Effector CD8-positive, alpha-beta T cell (primary cell): ENCODE data around the gene FTO.

ENCODE experiments used
- DNase-seq: peaks from one replicate; lab custom pipeline; 2025; lab: John Stamatoyannopoulos, UW

Gene FTO

GRCh38 chr16:53755026-53755910 lies 51.3 kb downstream of the FTO start:
- no peak for DNase-seq

- DNase-seq: no peak
These were observed 52.5 kb downstream of the FTO start for GRCh38 chr16:53756275-53756996.

- no peak for DNase-seq
These were observed 54.1 kb downstream of the FTO start for GRCh38 chr16:53757971-53758609.

DNA sequence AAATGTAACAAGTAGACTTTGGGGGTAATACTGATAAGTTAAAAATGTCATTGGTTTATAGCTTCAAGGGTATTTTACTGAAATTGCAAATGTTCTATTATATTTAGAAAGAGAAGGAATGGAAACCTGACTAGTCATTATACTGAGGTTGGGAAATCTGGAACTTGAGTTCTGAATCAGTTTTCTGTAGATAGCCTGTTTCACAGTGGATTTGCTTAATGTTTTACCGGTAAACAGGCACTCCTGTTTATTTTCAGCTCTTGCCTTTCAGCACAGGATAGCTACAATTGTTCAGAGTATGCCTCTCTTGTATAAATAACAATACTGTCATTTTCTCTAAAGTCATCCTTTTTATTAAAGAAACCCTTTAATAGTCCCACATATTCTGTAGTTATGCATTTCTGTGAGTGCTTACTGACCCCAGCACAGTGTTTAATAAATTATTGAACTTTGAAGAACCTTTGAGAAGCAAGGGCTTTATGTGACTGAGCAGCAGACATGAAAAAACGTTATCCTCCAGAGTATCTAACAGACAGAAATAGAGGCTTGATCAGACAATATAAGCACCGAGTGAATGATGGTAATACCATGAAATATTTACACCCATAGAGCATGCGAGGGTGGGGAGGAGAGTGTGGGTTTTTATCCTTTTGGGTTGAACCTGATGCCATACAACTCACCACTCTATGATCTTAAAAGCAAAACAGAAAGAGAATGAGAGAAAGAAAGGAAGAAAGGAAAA lies 58.2 kb downstream of the FTO start:
- no peak for DNase-seq

- no peak for DNase-seq
These were observed 62.5 kb downstream of the FTO start for GRCh38 chr16:53766304-53767016.

GRCh38 chr16:53768167-53768566 lies 64.2 kb downstream of the FTO start:
- DNase-seq: no peak

DNA sequence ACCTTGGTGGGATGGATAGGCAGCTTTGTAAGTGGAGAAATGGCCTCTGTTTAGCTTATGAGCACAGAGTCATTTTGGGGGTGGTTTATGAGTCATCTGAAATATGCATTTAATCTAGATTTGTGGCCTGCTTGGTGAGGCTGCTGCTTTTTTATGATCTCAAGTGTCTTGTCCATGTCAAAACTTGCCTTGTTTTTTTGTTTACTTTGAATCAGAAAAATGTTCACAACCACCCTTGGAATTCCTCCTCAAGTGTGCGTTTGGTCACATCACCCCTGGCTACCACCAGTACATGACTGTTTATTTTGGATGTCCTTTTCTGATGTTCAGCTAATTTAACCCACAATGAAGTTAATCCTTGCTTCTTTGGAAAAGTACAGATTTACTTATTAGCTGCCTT lies 64.6 kb downstream of the FTO start:
- DNase-seq: no peak

DNA sequence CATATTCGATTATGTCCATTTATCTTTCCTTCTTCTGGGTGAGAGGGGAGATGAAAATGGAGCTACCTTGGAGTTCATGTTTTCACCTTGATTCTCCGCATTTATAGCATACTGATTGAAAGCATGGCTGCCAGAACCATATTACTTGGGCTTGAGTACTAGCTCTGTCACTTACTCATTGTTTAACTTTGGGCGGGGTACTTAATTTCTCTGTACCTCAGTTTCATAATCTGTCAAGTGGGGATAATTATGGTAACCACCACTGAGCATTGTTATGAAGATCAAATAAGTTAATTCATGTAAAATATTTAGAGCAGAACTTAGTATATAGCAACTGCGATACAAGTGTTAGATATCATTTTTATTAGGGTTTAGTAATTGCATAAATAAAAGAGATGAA lies 65.2 kb downstream of the FTO start:
- no peak for DNase-seq

- no peak for DNase-seq
These were observed 65.8 kb downstream of the FTO start for GRCh38 chr16:53769787-53770186.

DNA sequence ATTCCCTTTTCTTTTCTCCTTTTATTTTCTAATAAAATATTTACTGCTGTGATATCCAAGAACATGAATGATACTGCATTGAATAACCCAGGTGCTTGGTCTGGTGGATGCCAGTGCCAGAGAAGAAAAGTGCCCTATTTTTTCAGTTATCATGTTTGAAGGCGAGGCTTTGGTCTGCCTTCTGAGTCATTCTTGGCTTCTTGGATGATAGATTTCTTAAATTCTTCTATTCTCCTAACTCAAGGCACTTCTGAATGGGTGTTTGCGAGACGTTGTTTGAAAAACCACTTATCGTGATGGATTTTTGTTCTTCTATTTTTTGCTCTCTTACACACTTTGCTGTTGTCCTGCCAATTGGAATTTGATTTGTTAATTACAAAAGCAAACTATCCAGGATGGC lies 66.7 kb downstream of the FTO start:
- DNase-seq: no peak

DNA sequence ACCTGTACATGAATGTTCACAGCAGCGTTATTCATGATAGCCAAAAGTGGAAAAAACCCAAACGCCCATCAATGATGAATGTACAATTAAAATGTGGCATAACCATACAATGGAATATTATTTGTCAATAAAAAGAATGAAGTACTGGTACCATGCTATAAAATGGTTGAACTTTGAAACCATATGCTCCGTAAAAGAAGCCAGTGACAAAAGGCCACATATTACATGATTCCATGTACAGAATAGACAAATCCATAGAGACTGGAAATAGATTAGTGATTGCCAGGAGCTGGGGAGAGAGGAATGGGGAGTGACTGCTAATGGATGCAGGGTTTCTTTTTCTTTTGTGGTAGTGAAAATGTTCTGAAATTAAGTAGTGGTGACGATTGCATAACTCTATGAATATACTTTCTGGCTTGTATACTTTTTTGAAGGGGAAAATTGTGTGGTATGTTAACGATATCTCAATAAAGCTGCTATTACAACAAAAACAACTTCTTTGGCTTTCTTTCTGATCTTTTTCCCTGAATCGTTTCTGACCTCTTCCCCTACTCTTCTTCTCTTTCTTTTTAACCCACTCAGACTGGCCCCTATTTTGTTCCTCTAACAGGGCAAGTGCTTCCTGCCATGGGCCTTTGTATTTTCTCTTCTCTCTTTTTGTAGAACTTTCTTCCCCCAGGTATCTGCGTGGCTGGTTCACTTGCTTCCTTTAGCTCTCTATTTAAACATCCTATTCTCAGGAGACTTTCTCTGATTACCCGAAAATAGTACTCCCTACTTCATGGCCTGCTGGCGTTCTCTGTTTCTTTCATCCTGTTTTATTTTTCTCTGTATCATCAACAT lies 67.9 kb downstream of the FTO start:
- no peak for DNase-seq

DNA sequence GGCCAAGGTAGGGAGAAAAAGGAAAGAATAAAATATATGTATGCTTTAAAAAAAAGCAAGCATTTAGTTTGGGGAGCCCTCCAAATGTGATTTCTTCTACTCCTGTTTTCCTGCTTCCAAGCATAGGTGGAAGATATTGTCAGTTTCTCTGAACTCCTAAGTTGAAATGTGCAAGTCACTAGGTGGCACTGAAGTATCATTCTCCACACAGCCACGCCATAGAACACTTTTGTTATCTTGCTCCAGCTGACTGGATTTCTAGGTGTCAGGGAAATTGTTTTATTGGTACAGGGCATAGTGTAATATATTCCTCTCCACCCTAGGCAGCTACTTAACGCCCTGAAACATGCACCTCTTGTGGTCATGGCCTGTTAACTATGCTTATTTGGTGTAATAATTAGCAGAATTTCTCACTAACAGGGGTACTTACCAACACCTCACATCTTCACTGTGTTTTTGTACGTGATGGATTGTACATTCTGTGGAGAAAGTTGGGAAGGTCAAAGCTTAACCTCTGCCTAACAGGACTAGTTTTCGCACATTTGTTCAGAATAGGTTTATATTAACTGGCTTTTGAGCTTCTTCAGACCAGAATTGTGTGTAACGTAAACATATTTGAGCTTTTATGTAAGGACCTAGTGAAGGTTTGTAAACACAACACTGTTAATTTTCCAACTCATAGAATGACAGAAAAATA lies 69.3 kb downstream of the FTO start:
- DNase-seq: no peak

DNA sequence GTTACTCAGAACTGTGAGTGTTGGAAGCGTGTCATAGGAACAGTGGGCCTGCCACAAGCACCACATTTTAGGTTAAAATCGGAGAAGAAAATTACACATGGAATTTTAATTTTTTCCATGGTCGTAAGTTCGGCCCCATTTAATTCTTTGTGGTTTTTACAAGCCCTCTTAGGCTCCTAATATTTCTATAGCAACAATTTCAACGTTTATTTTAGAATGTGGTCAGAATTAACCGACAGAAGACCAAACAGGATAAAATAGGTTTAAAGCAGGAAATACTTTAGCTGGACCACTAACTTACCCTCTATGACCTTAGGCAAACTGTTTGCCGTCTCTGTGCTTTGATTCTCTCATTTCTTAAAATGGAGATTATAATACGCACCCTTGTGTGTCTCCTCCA lies 69.9 kb downstream of the FTO start:
- no peak for DNase-seq

GRCh38 chr16:53775106-53775820 lies 71.3 kb downstream of the FTO start:
- no peak for DNase-seq

- DNase-seq: no peak
These were observed 72.0 kb downstream of the FTO start for GRCh38 chr16:53775821-53776431.

DNA sequence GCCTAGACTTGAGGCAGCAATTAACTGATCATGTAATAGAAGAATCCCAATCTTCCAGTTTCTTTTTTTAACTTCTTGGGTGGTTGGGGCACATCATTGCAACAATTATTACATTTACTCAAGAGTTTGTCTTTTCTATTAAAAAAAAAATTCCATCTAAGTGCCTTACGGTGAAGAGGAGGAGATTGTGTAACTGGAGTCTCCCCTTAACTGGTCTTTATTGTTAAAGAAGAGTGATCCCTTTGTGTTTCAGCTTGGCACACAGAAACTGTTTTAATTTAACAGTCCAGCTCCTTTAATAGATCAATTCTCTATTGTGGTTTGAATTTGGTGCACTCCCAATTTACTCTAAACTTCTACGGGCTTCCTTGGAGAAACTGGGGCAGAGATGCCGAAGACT lies 75.2 kb downstream of the FTO start:
- no peak for DNase-seq

DNA sequence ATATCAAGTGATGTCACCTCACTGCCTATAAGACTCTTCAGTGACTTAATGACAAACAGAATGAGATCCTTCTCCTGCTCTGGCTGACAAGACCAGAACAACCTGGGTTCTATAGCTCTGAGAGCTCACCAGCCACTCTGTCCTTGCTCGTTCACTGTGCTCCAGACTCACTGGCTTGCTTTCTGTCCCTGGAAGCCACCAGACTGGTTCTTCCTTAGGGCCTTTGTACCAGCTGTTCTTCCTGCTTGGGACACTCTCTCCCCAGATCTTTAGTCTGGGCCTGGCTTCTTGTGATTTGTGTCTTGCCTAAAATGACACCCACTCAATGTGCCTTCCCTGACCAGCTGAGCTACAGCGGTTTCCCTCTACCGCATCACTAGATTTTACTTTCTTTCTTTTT lies 76.1 kb downstream of the FTO start:
- no peak for DNase-seq

- DNase-seq: no peak
These were observed 77.2 kb downstream of the FTO start for GRCh38 chr16:53781023-53781605.
